ENCODE results near the gene SPPL2C.

The SPPL2C gene

GRCh38 chr17:45844695-45845375 is at the start of gene SPPL2C:
SPPL2C (plus strand) TSS chr17:45844881; CDS start chr17:45844907, 26 bp downstream.
- no peak for TF ChIP-seq CTCF (IDR thresholded peaks at IDR 0.05; ENCODE audit: low read depth, low read length)
- no peak for DNase-seq (ENCODE audit: extremely low read depth, low read depth)

- DNase-seq (ENCODE audit: extremely low read depth, low read depth): no peak
Observed at GRCh38 chr17:45800816-45801215, 43.9 kb upstream of the SPPL2C start.

GRCh38 chr17:45801421-45801820 is 43.3 kb upstream of the SPPL2C start:
- no peak for DNase-seq (ENCODE audit: extremely low read depth, low read depth)
- no peak for TF ChIP-seq CTCF (IDR thresholded peaks at IDR 0.05; ENCODE audit: low read depth, low read length)

More at GRCh38 chr17:45800816-45801215, 43.9 kb upstream of the SPPL2C start:
- TF ChIP-seq CTCF (IDR thresholded peaks at IDR 0.05; ENCODE audit: low read depth, low read length): no peak

- DNase-seq (ENCODE audit: extremely low read depth, low read depth): no peak
- no peak for TF ChIP-seq CTCF (IDR thresholded peaks at IDR 0.05; ENCODE audit: low read depth, low read length)
Observed at GRCh38 chr17:45808845-45809244, 35.8 kb upstream of the SPPL2C start.

GRCh38 chr17:45809499-45809898 is 35.2 kb upstream of the SPPL2C start:
- no peak for DNase-seq (ENCODE audit: extremely low read depth, low read depth)
- TF ChIP-seq CTCF (IDR thresholded peaks at IDR 0.05; ENCODE audit: low read depth, low read length): no peak

GRCh38 chr17:45812102-45812501 is 32.6 kb upstream of the SPPL2C start:
- no peak for TF ChIP-seq CTCF (IDR thresholded peaks at IDR 0.05; ENCODE audit: low read depth, low read length)

GRCh38 chr17:45813048-45813725 is 31.5 kb upstream of the SPPL2C start:
- no peak for DNase-seq (ENCODE audit: extremely low read depth, low read depth)
- TF ChIP-seq CTCF (IDR thresholded peaks at IDR 0.05; ENCODE audit: low read depth, low read length): no peak

More at GRCh38 chr17:45812102-45812501, 32.6 kb upstream of the SPPL2C start:
- DNase-seq (ENCODE audit: extremely low read depth, low read depth): no peak

Measured in AG09319 (cell line).